ENCODE data around the gene TOP2B. TPM values are rescaled to one million over a fixed set of nuclear protein-coding genes. Genes with fewer than 3 reads are reported as not detected.

The TOP2B gene
- polyA plus RNA-seq, 1 donor (not counting 4 experiments of a cell fraction or from before 2014, with no cell fraction given), result 71.8 TPM

DNA sequence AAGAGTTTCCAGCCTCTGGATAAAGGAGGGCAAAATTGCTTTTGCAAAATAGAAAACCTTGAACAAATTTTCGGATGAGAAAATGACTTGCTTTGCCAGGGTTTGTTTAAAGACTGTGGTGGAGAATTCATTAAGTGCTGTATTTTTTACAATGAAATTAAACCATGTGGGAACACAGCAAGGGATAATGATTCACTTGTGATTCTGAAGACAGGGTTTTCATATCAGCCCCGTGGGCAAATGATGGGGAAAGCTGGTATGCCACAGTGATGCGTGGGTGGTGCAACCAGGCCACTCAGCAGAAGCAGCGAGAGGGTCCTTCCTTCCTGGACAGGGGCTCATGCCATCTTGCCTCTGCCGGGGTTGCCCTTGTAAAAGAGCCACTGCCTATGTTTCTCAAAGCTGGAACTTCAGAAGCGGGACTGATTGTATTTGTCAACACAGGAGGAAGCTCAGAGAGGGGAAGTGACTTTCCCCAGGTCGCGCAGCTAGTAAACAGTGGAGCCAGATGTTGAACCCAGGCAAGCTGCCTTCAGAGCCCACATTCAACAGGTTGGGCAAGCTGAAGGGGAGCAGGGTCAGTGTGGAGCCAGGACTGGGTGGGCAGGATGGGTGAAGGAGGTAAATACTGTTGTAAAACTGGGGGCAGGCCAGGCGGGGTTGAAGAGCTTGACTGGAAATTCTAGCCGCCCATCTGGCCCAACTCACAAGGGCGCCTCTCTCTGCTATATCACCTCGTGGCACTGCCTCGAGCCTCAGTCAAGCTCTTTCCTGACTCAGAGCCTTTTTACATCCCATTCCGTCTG, 79.1 kb downstream of the TOP2B start:
- Histone ChIP-seq H3K27ac (ENCODE audit: control insufficient read depth, insufficient read depth, low read length) (no peak overlapping the region), H3K27me3 (ENCODE audit: control insufficient read depth, extremely low read depth, insufficient read depth, low read length) (no peaks in the 10 kb centered on the region), H3K4me1 (ENCODE audit: control insufficient read depth, extremely low read depth, insufficient read depth, low read length) (no peaks in the 10 kb centered on the region), H3K4me3 (ENCODE audit: control insufficient read depth in 2 of 3, extremely low read depth in 1 of 3, insufficient read depth in 2 of 3, low read depth in 1 of 3, low read length in 3 of 3) (no peak overlapping the region), H3K9ac (ENCODE audit: control insufficient read depth, extremely low read depth, insufficient read depth, low read length) (no peak overlapping the region), H4K20me1 (ENCODE audit: control insufficient read depth, extremely low read depth, insufficient read depth, low read length) (no peaks in the 10 kb centered on the region), H3K79me2 (ENCODE audit: control insufficient read depth, insufficient read depth, low read length) (no peaks in the 10 kb centered on the region), H2AFZ (ENCODE audit: control insufficient read depth, low read length) (no peak overlapping the region), H3K9me1 (ENCODE audit: control insufficient read depth, extremely low read depth, insufficient read depth, low read length) (no peaks in the 10 kb centered on the region), H3K4me2 (ENCODE audit: control insufficient read depth, extremely low read depth, insufficient read depth, low read depth, low read length) (no peak overlapping the region), H3K9me3 (ENCODE audit: control insufficient read depth, low read depth, low read length) (no peaks in the 10 kb centered on the region), H3K36me3 (ENCODE audit: control insufficient read depth in 2 of 2, extremely low read depth in 1 of 2, insufficient read depth in 2 of 2, low read length in 2 of 2) (no peaks in the 10 kb centered on the region)
- no peak for DNase-seq (ENCODE audit: low read depth, low spot score)
- dilution Hi-C loops (cut with MboI; ENCODE audit: extremely low pct_ligation_motif_present, low sequenced_read_pairs), result no loop called here
- TF ChIP-seq EZH2 (IDR thresholded peaks at IDR 0.05; ENCODE audit: low read length), result no peak
- TF ChIP-seq, protein P1, sequence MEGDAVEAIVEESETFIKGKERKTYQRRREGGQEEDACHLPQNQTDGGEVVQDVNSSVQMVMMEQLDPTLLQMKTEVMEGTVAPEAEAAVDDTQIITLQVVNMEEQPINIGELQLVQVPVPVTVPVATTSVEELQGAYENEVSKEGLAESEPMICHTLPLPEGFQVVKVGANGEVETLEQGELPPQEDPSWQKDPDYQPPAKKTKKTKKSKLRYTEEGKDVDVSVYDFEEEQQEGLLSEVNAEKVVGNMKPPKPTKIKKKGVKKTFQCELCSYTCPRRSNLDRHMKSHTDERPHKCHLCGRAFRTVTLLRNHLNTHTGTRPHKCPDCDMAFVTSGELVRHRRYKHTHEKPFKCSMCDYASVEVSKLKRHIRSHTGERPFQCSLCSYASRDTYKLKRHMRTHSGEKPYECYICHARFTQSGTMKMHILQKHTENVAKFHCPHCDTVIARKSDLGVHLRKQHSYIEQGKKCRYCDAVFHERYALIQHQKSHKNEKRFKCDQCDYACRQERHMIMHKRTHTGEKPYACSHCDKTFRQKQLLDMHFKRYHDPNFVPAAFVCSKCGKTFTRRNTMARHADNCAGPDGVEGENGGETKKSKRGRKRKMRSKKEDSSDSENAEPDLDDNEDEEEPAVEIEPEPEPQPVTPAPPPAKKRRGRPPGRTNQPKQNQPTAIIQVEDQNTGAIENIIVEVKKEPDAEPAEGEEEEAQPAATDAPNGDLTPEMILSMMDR (optimal IDR thresholded peaks at IDR 0.05 in 1 of 3, IDR thresholded peaks at IDR 0.05 in 1 of 3, conservative IDR thresholded peaks at IDR 0.05 in 1 of 3; ENCODE audit: extremely low read depth in 1 of 3, insufficient read depth in 2 of 3, low read length in 3 of 3), result no peak
- no peak for FAIRE-seq

DNA sequence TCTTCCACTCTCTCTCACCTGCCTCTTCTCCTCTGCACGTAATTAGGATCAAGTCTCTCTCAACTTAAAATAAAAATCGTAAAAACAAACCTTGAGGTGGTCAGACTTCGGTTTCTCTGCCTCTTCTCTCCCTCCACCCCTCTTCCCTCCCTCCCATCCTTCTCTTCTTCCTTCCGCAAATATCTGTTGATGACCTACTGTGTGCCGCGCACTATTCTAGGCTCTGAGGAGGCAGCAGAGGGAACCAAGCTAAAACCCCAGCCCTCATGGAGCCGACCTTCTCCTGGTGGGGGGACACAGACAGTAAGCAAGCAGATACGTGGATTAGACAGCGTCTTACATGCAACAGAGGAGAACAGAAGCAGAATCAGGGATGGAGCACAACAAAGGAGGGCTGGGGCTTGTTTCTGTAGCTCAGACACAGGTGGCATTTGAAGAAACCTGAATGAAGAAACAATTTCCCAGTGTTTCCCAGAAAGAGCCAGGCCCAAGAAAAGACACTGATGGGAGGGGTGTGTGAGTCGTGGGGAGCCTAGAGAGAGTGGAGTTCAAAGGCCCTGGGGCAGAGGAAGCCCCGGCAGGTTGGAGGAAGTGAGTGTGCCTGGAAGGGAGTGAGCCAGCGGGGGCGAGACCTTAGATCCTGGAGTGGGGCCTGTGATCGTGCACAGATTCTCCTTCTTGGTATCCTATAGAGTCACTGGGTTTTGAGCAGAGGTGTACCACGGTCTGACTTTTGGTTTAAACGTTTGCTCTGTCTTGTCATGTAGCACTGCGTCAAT, 80.5 kb downstream of the TOP2B start:
- dilution Hi-C loops (cut with MboI; ENCODE audit: extremely low pct_ligation_motif_present, low sequenced_read_pairs), result no loop called here
- Histone ChIP-seq H3K9me1 (ENCODE audit: control insufficient read depth, extremely low read depth, insufficient read depth, low read length) (no peaks in the 10 kb centered on the region), H3K9ac (ENCODE audit: control insufficient read depth, extremely low read depth, insufficient read depth, low read length) (no peak overlapping the region), H3K79me2 (ENCODE audit: control insufficient read depth, insufficient read depth, low read length) (no peaks in the 10 kb centered on the region), H3K4me1 (ENCODE audit: control insufficient read depth, extremely low read depth, insufficient read depth, low read length) (no peaks in the 10 kb centered on the region), H3K9me3 (ENCODE audit: control insufficient read depth, low read depth, low read length) (no peaks in the 10 kb centered on the region), H3K4me2 (ENCODE audit: control insufficient read depth, extremely low read depth, insufficient read depth, low read depth, low read length) (no peak overlapping the region), H3K4me3 (ENCODE audit: control insufficient read depth in 2 of 3, extremely low read depth in 1 of 3, insufficient read depth in 2 of 3, low read depth in 1 of 3, low read length in 3 of 3) (no peak overlapping the region), H2AFZ (ENCODE audit: control insufficient read depth, low read length) (no peak overlapping the region), H3K27ac (ENCODE audit: control insufficient read depth, insufficient read depth, low read length) (no peak overlapping the region), H4K20me1 (ENCODE audit: control insufficient read depth, extremely low read depth, insufficient read depth, low read length) (no peaks in the 10 kb centered on the region), H3K27me3 (ENCODE audit: control insufficient read depth, extremely low read depth, insufficient read depth, low read length) (no peaks in the 10 kb centered on the region), H3K36me3 (ENCODE audit: control insufficient read depth in 2 of 2, extremely low read depth in 1 of 2, insufficient read depth in 2 of 2, low read length in 2 of 2) (no peaks in the 10 kb centered on the region)
- DNase-seq (ENCODE audit: low read depth, low spot score), result no peak
- FAIRE-seq, result no peak
- TF ChIP-seq, protein P1 (optimal IDR thresholded peaks at IDR 0.05 in 1 of 3, IDR thresholded peaks at IDR 0.05 in 1 of 3, conservative IDR thresholded peaks at IDR 0.05 in 1 of 3; ENCODE audit: extremely low read depth in 1 of 3, insufficient read depth in 2 of 3, low read length in 3 of 3), result no peak
- TF ChIP-seq EZH2 (IDR thresholded peaks at IDR 0.05; ENCODE audit: low read length), result no peak
